ENCODE data around the gene MUC5AC. TPM values are rescaled to one million over a fixed set of nuclear protein-coding genes. Genes with fewer than 3 reads are reported as not detected.
"Not testable (repeated sequence)": the region's sequence is repeated elsewhere in the genome, so short reads cannot be mapped to it uniquely, and the experiment has no call there.

MUC5AC gene
- total RNA-seq, 1 donor from 2014 or later = not detected

DNA sequence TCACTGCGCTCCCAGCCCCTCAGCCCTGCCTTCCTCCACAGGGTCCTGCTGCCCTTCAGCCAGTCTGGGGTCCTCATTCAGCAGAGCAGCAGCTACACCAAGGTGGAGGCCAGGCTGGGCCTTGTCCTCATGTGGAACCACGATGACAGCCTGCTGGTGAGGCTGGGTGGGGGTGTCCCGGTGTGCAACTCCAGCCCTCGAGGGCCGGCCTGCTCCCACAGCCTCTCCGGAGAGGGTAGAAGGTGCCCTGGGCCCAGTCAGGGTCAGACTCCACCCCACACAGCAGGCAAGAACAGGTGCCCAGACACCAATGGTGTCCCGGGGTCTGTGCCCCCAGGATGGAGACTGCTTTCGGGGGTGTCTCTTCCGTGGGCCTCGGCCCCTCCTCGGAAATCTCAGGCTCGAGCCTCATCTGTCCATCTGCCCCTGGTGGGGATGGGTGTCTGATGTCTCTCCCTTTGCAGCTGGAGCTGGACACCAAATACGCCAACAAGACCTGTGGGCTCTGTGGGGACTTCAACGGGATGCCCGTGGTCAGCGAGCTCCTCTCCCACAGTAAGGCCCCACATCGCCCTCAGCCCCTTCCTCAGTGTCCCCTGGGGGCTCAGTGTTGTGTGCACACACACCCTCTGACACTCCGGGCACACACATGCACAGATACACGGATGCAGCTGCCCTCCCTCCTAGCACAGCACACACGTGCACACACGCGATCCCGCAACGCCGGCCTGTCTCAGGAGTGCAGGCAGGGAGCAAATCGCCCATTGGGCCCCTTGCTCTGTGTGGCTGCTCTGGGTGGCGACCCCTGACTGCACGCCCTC is 4.9 kb downstream of the MUC5AC start:
- DNase-seq = no peak

DNA sequence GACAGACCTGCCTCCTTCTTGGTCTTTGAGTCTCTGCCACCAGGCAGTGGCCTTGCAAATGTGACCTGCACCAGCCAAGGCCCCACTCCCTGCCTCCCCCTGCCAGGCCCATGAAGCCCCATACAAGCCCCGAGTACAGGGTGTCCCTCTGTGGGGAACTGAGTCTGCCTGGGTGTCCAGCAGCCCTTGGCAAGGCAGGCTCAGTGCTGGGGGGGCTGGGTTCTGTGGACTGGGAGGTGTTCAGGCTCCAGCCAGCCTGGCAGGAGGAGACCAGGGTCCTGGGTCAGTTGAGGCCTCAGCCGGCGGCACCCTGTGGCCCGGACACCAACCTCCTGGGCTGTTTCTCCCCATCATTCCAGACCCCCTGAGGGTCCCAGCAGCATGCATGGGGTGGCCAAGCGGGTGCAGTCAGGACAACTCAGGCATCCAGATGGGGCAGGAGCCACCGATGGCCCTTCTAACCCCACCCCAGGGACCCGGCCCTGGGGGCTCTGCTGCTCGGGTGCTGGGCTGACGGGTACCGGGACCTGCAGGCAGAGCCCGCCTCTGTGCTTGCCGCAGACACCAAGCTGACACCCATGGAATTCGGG is 5.7 kb downstream of the MUC5AC start:
- no peak for DNase-seq

DNA sequence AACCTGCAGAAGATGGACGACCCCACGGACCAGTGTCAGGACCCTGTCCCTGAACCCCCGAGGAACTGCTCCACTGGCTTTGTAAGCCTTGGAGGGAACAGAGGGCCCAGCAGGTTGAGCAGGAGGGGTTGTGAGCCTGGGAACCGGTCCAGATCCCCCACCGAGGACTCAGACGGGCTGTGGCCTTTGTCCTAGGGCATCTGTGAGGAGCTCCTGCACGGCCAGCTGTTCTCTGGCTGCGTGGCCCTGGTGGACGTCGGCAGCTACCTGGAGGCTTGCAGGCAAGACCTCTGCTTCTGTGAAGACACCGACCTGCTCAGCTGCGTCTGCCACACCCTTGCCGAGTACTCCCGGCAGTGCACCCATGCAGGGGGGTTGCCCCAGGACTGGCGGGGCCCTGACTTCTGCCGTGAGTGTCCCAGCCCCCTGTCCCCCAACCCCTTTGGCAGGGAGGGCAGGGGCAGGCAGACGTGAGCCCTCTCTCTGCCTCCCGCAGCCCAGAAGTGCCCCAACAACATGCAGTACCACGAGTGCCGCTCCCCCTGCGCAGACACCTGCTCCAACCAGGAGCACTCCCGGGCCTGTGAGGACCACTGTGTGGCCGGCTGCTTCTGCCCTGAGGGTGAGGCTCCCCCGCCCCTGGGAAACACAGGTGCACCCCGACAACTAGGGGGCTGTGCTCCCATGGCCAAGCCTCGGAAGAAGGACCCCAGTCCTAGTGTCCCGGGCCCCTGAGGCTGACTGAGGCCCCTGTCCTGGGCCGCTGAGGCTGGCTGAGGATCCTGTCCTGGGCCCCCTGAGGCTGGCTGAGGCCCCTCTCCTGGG is 6.4 kb downstream of the MUC5AC start:
- DNase-seq = no peak

DNA sequence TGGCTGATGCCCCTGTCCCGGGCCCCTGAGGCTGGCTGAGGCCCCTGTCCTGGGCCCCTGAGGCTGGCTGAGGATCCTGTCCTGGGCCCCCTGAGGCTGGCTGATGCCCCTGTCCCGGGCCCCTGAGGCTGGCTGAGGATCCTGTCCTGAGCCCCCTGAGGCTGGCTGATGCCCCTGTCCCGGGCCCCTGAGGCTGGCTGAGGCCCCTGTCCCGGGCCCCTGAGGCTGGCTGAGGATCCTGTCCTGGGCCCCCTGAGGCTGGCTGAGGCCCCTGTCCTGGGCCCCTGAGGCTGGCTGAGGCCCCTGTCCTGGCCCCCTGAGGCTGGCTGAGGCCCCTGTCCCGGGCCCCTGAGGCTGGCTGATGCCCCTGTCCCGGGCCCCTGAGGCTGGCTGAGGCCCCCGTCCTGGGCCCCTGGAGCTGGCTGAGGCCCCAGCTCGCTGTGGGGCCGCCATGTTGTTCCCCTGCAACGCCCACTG is 7.1 kb downstream of the MUC5AC start:
- DNase-seq = not testable (repeated sequence)

DNA sequence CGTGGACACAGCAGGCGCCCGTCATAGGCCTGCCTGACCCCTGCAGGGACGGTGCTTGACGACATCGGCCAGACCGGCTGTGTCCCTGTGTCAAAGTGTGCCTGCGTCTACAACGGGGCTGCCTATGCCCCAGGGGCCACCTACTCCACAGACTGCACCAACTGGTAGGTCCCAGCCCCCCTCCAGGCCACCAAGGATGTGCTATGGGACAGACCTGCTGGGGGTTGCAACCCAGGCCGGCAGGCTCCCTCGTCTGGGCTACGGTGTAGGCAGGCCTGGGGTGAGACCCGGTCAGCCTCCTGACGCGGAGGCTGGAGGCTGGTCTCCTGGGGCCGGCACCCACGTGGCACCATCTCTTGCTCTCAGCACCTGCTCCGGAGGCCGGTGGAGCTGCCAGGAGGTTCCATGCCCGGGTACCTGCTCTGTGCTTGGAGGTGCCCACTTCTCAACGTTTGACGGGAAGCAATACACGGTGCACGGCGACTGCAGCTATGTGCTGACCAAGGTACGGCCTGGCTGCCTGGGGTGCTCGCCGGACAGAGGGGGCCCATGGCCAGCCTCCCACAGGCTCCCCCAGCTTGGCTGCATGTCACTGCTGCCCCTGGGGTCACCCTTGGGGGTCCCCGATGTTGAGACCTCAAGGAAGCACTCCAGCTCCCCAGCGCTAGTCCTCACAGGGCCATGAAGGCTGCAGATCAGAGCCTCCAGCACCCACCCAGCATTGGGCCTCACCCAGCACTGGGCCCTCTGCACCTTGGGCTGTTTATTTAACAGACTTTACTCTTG is 7.7 kb downstream of the MUC5AC start:
- DNase-seq = no peak

DNA sequence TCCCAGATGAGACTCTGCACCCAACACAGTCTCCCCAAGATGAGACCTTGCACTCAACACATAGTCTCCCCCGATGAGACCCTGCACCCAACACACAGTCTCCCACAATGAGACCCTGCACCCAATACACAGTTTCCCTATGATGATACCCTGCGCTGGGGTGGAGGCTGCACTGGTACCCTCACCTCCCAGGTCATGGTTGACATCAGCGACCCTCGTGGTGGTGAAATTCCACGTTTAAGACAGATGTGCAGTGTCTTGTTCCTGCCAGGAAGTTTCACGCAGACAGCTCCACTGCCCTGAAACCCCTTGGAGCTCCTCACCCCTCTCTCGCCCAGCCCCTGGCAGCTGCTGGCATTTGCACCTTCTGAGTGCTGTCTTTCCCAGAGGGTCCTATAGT is 9.5 kb downstream of the MUC5AC start:
- no peak for DNase-seq

DNA sequence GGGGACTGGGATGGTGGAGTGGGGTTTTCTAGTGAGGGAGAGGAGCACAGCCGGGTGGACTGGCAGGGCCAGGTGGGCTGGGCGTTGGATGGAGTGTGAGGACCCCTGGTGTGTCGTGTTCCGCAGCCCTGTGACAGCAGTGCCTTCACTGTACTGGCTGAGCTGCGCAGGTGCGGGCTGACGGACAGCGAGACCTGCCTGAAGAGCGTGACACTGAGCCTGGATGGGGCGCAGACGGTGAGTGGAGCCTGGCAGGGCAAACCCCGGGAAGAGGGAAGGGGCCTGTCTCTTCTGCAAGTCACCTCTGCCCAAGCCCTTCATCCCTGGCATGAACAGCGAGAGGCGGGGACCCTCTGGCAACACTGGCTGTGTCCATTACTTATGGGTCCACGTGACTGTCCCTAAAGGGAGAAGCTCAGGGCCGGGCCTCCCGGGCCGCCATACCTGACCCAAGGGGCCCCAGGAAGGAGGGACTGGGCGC is 10.0 kb downstream of the MUC5AC start:
- DNase-seq = no peak

DNA sequence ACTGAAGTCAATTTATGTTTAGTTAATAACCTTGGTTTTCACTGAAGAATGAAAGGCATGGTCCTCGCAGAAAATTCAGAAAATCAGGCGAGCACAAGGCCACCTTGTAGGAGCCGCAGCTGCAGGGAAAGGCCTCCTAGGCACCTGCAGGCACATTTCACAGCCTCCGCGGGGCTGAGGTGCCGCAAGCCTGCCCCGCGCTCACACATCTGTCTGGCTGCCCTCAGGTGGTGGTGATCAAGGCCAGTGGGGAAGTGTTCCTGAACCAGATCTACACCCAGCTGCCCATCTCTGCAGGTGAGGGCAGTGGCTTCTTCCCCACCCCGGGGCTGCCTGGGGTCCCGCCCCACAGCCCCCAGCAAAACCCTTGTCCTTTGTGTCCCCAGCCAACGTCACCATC is 10.5 kb downstream of the MUC5AC start:
- DNase-seq = no peak

DNA sequence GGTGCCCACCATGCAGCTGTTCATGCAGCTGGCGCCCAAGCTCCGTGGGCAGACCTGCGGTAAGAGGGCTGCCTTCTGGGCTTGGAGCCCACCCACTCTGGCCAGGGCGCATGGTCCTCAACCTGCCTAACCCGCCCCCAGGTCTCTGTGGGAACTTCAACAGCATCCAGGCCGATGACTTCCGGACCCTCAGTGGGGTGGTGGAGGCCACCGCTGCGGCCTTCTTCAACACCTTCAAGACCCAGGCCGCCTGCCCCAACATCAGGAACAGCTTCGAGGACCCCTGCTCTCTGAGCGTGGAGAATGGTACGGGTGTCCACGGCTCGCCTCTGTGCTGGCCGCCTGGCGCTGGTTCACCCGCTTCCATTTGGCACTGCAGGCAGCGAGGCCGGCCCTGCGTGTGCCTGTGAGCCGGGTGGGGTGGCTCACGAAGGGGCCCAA is 11.0 kb downstream of the MUC5AC start:
- no peak for DNase-seq

DNA sequence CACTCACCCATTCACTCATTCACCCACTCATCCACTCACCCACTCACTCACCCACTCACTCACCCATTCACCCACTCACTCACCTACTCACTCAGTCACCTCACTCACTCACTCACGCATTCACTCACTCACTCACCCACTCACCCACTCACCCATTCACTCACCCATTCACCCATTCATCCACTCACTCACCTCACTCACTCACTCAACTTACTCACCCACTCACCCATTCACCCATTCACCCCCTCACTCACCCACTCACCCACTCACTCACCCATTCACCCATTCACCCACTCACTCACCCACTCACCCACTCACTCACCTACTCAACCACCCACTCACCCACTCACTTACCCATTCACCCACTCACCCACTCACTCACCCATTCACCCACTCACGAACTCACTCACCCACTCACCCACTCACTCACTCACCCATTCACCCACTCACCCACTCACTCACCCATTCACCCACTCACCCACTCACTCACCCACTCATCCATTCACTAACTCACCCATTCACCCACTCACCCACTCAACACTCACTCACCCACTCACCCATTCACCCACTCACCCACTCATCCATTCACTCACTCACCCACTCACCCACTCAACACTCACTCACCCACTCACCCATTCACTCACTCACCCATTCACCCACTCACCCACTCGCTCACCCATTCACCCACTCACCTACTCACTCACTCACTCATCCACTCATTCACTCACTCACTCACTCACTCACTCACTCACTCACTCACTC is 13.7 kb downstream of the MUC5AC start:
- no peak for DNase-seq

DNA sequence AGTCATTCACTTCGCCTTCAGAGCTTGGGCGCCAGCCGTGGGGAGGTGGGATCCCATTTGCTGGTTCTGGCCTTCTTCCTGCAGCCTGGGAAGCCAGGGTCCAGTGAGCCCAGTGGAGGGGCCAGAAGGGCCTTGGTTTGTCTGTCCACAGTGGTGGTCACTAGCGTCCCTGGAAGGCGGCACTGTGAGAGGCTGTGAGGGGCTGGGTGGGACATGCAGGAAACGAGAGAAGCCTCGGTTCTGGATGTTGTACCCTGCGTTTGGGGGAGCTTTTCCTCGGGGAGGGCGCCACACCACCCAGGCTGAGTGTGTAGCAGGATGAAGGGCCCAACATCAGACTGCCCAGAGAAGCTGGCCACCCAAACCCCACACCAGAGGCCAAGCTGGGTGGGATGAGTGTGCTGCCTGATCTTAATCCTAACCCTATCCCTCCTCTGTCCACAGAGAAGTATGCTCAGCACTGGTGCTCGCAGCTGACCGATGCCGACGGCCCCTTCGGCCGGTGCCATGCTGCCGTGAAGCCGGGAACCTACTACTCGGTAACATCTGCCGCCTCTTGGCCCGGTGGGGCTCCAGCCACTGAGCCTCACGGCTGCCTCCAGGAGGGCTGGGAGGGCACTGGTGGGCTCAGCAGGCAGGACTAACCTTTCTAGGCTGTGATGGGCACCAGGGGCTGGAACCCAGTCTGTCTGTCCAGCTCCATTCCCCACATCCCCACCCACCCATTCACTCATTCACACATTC is 14.4 kb downstream of the MUC5AC start:
- no peak for DNase-seq

DNA sequence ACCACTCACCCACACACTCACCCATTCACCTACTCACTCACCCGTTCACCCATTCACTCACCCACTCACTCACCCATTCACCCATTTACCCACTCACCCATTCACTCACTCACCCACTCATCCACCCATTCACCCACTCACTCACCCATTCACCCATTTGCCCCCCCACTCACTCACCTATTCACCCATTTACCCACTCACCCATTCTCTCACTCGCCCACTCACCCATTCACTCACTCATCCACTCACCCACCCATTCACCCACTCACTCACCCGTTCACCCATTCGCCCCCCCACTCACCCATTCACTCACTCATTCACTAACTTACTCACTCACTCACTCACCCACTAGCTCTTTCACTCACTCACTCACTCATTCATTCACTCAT is 15.0 kb downstream of the MUC5AC start:
- no peak for DNase-seq

DNA sequence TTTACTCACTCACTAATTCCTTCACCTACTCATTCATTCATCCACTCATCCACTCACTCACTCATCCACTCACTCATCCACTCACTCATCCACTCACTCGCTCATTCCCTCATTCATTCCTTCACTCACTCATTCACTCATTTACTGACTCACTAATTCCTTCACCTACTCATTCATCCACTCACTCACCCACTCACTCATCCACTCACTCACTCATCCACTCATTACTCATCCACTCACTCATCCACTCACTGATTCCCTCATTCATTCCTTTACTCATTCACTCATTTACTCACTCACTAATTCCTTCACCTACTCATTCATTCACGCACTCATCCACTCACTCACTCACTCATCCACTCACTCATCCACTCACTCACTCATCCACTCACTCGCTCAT is 15.6 kb downstream of the MUC5AC start:
- DNase-seq = not testable (repeated sequence)

DNA sequence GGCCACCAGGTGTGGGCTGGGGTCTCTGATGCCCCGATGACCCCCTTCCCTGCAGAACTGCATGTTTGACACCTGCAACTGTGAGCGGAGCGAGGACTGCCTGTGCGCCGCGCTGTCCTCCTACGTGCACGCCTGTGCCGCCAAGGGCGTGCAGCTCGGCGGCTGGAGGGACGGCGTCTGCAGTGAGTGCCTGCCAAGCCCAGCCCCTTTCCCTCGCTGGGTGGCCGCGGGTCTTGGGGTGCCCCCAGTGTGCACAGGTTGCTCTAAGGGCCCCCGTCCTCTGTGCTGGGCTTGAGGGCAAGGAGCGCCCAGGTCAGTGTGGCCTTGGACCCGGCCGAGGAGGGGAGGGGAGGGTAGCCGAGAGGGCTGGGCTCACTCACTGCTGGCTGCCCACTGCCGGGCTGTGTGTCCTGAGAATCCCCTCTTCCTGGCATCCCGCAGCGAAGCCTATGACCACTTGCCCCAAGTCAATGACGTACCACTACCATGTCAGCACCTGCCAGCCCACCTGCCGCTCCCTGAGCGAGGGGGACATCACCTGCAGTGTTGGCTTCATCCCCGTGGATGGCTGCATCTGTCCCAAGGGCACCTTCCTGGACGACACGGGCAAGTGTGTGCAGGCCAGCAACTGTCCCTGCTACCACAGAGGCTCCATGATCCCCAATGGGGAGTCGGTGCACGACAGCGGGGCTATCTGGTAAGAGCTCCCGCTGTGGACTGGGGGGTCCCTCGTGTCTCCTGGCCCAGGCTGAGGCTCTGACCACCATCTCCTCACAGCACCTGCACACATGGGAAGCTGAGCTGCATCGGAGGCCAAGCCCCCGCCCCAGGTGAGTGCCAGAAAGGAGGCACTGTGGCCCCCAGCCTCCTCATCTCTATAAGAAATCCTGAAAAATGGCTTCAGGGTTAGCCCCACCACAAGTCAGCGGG is 17.0 kb downstream of the MUC5AC start:
- no peak for DNase-seq

DNA sequence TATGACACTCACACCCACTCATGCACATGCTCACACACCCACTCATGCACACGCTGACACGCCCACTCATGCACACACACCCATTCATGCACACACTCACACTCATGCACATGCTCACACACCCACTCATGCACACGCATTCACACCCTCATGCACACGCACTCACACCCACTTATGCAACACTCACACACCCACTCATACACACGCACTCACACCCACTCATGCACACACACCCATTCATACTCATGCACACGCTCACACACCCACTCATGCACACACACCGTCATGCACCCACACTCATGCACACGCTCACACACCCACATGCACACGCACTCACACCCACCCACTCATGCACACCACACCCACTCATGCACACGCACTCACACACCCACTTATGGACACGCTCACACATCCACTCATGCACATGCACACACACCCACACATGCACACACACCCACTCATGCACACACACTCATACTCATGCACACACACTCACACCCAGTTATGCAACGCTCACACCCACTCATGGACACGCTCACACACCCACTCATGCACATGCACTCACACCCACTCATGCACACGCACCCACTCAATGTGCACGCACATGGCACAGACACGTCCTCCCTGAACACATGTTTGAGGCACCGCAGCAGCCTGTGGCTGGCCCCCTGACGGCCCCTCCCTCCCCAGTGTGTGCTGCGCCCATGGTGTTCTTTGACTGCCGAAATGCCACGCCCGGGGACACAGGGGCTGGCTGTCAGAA is 17.9 kb downstream of the MUC5AC start:
- no peak for DNase-seq

DNA sequence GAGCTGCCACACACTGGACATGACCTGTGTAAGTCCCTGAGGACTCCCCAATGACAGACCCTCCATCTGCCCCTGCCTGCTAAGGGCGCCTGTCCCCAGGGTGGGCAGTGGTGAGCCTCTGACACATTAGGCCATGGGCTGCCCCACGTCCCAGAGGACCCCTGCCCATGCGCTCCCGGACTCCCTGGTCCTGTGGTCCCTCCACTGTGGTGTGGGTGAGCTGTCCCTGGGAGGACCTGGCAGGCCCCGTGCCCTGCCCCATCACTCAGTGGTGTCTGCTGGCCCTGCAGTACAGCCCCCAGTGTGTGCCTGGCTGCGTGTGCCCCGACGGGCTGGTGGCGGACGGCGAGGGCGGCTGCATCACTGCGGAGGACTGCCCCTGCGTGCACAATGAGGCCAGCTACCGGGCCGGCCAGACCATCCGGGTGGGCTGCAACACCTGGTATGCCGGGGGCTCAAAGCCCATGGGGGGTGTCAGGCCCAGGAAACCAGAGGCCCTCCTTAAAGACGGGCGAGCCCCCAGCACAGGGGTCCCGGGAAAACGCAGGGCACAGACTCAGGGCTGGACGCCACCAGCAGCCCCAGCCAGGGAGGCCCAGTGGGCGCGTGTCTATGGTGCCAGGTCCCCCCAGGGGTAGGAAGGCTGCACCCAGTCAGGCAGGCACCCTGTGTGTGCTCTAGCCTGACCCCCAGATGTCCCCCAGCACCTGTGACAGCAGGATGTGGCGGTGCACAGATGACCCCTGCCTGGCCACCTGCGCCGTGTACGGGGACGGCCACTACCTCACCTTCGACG is 18.7 kb downstream of the MUC5AC start:
- no peak for DNase-seq

DNA sequence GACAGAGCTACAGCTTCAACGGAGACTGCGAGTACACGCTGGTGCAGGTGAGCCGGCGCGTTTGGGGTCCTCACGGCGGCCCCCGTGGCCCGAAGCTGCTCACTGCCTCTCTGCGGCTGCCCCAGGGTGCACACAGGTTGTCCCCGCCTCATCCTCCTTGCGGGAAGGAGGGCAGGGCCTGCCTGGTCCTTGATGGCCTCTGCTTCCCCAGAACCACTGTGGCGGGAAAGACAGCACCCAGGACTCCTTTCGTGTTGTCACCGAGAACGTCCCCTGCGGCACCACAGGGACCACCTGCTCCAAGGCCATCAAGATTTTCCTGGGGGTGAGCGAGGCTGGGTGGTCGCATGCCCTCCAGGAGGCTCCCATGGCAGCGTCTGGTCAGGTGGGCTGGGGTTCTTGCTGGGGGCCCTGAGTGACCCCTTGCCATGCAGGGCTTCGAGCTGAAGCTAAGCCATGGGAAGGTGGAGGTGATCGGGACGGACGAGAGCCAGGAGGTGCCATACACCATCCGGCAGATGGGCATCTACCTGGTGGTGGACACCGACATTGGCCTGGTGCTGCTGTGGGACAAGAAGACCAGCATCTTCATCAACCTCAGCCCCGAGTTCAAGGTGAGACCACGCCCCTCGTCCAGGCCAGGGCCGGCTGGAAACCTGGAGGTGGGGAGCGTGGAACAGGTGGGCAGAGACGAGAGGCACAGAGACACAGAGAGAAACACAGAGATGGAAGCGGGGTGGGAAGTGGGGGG is 19.4 kb downstream of the MUC5AC start:
- no peak for DNase-seq
